RWPE2 (cell line): ENCODE measurements around the gene PSG6.
A peak's percentile ranks its signal among the peaks of the same experiment; 100 is the strongest.
"Not testable (repeated sequence)": the region's sequence is repeated elsewhere in the genome, so short reads cannot be mapped to it uniquely, and the experiment has no call there.

Source experiments
- ATAC-seq: fragments of 200-7000 bp; cut with Tn5 transposase; 3 replicates; pipeline ENCODE4 v1.9.1; 2021; ENCODE audit warnings: low read depth
- DNase-seq: peaks from one replicate; pipeline ENCODE4 v3.0.0-alpha.2; 2020; ENCODE audit warnings: low spot score
- H3K27ac ChIP-seq: fragments of 450-650 bp; 2 replicates; pipeline ENCODE4 v1.5.1; 2017; ENCODE audit warnings: mild to moderate bottlenecking; ENCODE audit not compliant: poor library complexity, severe bottlenecking
- H3K27me3 ChIP-seq: fragments of 250-450 bp; sonication (Bioruptor Pico); 2 replicates; pipeline ENCODE4 v1.5.1; 2021; ENCODE audit warnings: mild to moderate bottlenecking, moderate library complexity; ENCODE audit not compliant: insufficient read depth, poor library complexity, severe bottlenecking
- H3K36me3 ChIP-seq: fragments of 250-450 bp; sonication (Bioruptor Pico); 2 replicates; pipeline ENCODE4 v1.5.1; 2020; ENCODE audit warnings: low read depth, mild to moderate bottlenecking, moderate library complexity
- H3K4me1 ChIP-seq: fragments of 250-450 bp; sonication (Bioruptor Pico); 2 replicates; pipeline ENCODE4 v1.5.1; 2021; ENCODE audit warnings: mild to moderate bottlenecking, moderate library complexity; ENCODE audit not compliant: insufficient read depth, poor library complexity, severe bottlenecking
- H3K4me3 ChIP-seq: fragments of 250-450 bp; sonication (Bioruptor Pico); 2 replicates; pipeline ENCODE4 v1.5.1; 2021; ENCODE audit warnings: mild to moderate bottlenecking, moderate library complexity; ENCODE audit not compliant: severe bottlenecking
- H3K9me3 ChIP-seq: fragments of 250-450 bp; sonication (Bioruptor Pico); 2 replicates; pipeline ENCODE4 v1.5.1; 2021; ENCODE audit warnings: mild to moderate bottlenecking, moderate library complexity; ENCODE audit not compliant: severe bottlenecking
- TF ChIP-seq, protein P1 (sequence below): fragments of 450-650 bp; IDR thresholded peaks from one replicate; pipeline ENCODE4 v1.5.1; 2017; ENCODE audit warnings: mild to moderate bottlenecking, moderate library complexity; ENCODE audit not compliant: poor library complexity, severe bottlenecking

Gene PSG6

DNA sequence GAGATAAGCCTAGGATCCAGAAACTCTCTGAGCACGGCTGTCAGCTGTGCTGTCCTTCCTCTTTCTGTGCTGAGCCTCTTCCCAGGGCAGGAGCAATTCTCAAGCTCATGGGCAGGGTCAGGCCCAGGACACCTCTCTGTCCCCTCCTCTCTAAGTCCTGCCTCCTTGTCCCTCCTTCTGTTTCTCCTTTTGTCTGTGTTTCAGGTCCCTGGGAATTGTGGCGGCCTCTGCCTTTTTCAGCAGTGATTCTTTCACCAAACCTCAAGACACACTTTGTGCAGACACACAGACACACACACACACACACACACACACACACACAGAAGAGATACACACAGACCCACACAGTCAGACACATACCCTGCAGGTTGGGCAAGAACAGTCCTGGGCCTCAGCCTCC is 38.1 kb downstream of the PSG6 start, which contains the start of gene PSG1:
Gene PSG1 (minus strand): TSS at position 101 of the 400 bp plus-strand sequence. CDS start 132 bp downstream, outside the sequence.
- no peaks in the 10 kb centered on the region for H3K27me3 ChIP-seq
- no peak within 1 kb of the TSS for H3K4me3 ChIP-seq
- no peaks in the 10 kb centered on the region for H3K36me3 ChIP-seq
- ATAC-seq (no peak), DNase-seq (no peak)
- H3K9me3 ChIP-seq, result no peaks in the 10 kb centered on the region
- H3K27ac ChIP-seq, result no peak within 1 kb of the TSS
- TF ChIP-seq, protein P1, sequence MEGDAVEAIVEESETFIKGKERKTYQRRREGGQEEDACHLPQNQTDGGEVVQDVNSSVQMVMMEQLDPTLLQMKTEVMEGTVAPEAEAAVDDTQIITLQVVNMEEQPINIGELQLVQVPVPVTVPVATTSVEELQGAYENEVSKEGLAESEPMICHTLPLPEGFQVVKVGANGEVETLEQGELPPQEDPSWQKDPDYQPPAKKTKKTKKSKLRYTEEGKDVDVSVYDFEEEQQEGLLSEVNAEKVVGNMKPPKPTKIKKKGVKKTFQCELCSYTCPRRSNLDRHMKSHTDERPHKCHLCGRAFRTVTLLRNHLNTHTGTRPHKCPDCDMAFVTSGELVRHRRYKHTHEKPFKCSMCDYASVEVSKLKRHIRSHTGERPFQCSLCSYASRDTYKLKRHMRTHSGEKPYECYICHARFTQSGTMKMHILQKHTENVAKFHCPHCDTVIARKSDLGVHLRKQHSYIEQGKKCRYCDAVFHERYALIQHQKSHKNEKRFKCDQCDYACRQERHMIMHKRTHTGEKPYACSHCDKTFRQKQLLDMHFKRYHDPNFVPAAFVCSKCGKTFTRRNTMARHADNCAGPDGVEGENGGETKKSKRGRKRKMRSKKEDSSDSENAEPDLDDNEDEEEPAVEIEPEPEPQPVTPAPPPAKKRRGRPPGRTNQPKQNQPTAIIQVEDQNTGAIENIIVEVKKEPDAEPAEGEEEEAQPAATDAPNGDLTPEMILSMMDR, result no peak
- peaks cover 33% of the 10 kb centered on the region for H3K4me1 ChIP-seq

DNA sequence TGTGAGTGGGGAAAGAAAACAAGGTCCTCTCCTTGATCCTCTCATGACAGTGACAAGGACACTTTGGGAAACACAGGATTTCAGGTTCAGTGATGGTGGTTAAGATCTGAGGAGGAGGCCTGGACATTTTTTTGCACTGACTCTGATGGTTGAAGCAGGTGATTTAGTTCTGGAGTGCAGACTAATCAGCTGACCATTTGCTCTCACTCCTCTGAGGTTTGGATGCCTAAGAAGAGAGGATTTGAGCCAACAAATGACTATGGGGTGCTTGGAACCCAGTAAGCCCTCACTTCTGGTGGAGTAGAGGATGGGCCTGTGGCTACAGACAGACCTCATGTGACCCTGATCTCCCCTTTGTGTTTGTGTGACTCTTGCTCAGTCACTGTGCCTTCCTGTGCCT is 41.1 kb downstream of the PSG6 start:
- ATAC-seq, H3K36me3 ChIP-seq, H3K27me3 ChIP-seq, H3K4me3 ChIP-seq, H3K9me3 ChIP-seq, DNase-seq: not testable (repeated sequence)
- H3K27ac ChIP-seq, result peak overlapping the region; percentile 97
- peaks cover 23% of the 10 kb centered on the region for H3K4me1 ChIP-seq

DNA sequence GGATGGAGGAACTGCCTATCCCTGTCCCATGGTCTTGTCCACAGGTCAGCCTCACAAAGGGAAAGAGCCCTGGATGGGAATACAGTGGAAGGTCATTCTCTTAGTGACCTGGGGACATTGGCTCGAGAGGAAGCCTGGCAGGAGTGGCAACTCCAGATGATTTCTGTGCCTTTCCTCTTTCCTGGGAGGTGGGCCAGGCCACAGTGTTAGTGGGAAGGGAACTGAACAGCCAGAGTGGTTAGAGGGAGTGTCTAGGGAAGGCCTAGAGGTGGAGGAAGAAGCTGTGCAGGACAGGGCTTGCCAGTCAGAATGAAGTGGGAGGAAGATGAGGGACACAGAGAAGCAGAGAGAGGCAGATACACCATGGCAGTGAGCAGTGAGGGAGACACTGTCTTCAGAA is 41.8 kb downstream of the PSG6 start:
- not testable (repeated sequence) for ATAC-seq, DNase-seq
- peak overlapping the region; percentile 97 for H3K27ac ChIP-seq

GRCh38 chr19:42874901-42875813 is 42.5 kb downstream of the PSG6 start:
- peak; percentile 75 for DNase-seq
- not testable (repeated sequence) for H3K27me3 ChIP-seq, ATAC-seq, H3K36me3 ChIP-seq, H3K4me3 ChIP-seq, H3K9me3 ChIP-seq
- H3K4me1 ChIP-seq, result peaks cover 23% of the 10 kb centered on the region
- H3K27ac ChIP-seq, result peak overlapping the region; percentile 97

More for the DNA sequence above, 41.8 kb downstream of the PSG6 start:
- H3K4me3 ChIP-seq, H3K9me3 ChIP-seq, H3K27me3 ChIP-seq, H3K36me3 ChIP-seq: not testable (repeated sequence)
- H3K4me1 ChIP-seq, result peaks cover 23% of the 10 kb centered on the region

GRCh38 chr19:42874136-42874535 is 43.6 kb downstream of the PSG6 start:
- not testable (repeated sequence) for ATAC-seq, H3K36me3 ChIP-seq, DNase-seq, H3K9me3 ChIP-seq, H3K4me3 ChIP-seq, H3K27me3 ChIP-seq
- Histone ChIP-seq H3K27ac (peak overlapping the region; percentile 97), H3K4me1 (peaks cover 23% of the 10 kb centered on the region)

DNA sequence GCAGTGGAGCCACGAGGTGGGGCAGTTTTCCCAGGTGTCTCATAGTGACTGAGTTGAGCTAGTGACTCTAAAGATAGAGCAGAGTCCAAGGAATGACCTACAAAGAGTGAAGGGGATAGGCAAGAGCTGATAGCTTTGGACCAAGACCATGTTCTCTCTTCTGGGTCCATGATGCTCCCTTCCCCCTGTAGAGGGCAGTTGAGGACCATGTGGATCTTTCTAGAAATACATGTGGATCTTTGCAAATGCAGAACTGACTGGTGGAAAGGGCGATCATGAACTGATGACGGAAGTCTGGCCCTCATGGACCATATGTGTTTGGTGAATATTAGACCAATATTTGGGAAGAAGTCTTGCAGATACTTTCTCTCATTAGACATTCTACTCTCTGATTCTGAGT is 45.1 kb downstream of the PSG6 start:
- Histone ChIP-seq H3K4me1 (peaks cover 23% of the 10 kb centered on the region), H3K9me3 (no peaks in the 10 kb centered on the region), H3K4me3 (no peak overlapping the region), H3K27ac (no peak overlapping the region), H3K36me3 (no peaks in the 10 kb centered on the region), H3K27me3 (no peaks in the 10 kb centered on the region)
- TF ChIP-seq, protein P1, result peak; percentile 22
- no peak for ATAC-seq
- no peak for DNase-seq
